HFF-Myc (cell line): ENCODE results near the gene TRIM29.

ENCODE experiments used
- DNase-seq: peaks from one replicate; pipeline ENCODE4 v3.0.0-alpha.2; 2011; ENCODE audit warnings: low read depth; ENCODE audit errors: extremely low read depth
- H3K4me3 ChIP-seq: replicated peaks from 2 replicates; pipeline ENCODE4 v1.5.1; 2011; ENCODE audit warnings: low read depth, mild to moderate bottlenecking, control low read depth, low read length
- CTCF ChIP-seq: IDR thresholded peaks from 2 replicates; pipeline ENCODE4 v1.5.1; 2012; ENCODE audit warnings: mild to moderate bottlenecking, low read depth, low read length, control low read depth; ENCODE audit errors: missing control alignments

The TRIM29 gene

GRCh38 chr11:120135838-120136237, 2.1 kb downstream of the TRIM29 start:
- H3K4me3 ChIP-seq, result no peak overlapping the region
- no peak for DNase-seq

GRCh38 chr11:120134931-120135228, 3.0 kb downstream of the TRIM29 start:
- no peak overlapping the region for H3K4me3 ChIP-seq
- DNase-seq, result no peak
- no peak for TF ChIP-seq CTCF

More at GRCh38 chr11:120135838-120136237, 2.1 kb downstream of the TRIM29 start:
- TF ChIP-seq CTCF, result no peak

GRCh38 chr11:120134106-120134930, 3.6 kb downstream of the TRIM29 start:
- H3K4me3 ChIP-seq, result no peak overlapping the region
- no peak for DNase-seq
- TF ChIP-seq CTCF, result no peak

GRCh38 chr11:120133216-120134105, 4.5 kb downstream of the TRIM29 start:
- no peak for DNase-seq
- no peak for TF ChIP-seq CTCF
- H3K4me3 ChIP-seq, result no peak overlapping the region

GRCh38 chr11:120132645-120133185, 5.2 kb downstream of the TRIM29 start:
- no peak overlapping the region for H3K4me3 ChIP-seq
- no peak for TF ChIP-seq CTCF
- DNase-seq, result no peak

GRCh38 chr11:120131941-120132644, 5.8 kb downstream of the TRIM29 start:
- TF ChIP-seq CTCF, result no peak
- DNase-seq, result no peak
- no peak overlapping the region for H3K4me3 ChIP-seq
